Endometrium (tissue), 2 donors: ENCODE data around the gene UBL4B.

ENCODE experiments used
- FAIRE-seq: peaks from 2 replicates; lab custom pipeline; 2012; peaks lifted over from hg19 to GRCh38; lab: Jason Lieb, UNC
- donor health status: control.
- donor health status: control.

Gene UBL4B

DNA sequence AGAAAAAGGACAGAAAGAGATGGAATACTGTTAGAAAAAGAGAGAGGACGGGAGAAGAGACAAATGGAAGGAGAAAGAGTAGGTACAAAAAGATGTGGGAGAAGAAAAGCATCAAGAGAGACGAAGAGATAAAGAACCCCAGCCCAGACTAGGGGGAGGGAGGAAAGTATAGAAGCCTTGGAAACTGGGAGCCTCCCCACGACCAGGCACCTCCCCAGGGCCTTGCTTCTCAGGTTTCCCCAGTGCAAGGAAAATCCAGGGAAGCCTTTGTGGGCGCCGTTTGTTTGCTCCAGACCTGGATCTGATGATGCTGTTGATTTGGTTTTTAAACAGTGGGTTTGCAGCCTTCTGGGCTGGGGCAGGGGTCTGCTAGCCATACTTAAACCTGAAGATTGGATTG, 26.6 kb upstream of the UBL4B start:
- FAIRE-seq: no peak

DNA sequence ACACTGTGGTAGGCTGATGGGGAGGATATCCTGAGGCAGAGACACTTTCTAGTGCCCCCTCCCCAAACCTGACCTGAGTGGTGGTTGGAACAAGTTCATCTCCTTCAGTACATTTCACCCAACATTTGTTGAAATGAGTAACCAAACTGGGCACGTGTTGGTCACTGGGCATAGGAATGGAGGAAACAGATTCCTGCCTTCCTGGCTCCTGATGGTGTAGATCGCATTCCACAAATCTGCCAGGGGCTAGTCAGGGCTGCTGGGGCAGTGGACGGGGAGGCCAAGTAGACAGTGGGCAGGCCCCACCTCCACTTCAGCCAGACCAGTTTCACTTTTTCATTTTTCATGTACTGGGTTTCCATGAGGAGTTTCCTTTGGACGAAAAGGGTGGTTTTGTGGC, 25.3 kb upstream of the UBL4B start:
- no peak for FAIRE-seq

DNA sequence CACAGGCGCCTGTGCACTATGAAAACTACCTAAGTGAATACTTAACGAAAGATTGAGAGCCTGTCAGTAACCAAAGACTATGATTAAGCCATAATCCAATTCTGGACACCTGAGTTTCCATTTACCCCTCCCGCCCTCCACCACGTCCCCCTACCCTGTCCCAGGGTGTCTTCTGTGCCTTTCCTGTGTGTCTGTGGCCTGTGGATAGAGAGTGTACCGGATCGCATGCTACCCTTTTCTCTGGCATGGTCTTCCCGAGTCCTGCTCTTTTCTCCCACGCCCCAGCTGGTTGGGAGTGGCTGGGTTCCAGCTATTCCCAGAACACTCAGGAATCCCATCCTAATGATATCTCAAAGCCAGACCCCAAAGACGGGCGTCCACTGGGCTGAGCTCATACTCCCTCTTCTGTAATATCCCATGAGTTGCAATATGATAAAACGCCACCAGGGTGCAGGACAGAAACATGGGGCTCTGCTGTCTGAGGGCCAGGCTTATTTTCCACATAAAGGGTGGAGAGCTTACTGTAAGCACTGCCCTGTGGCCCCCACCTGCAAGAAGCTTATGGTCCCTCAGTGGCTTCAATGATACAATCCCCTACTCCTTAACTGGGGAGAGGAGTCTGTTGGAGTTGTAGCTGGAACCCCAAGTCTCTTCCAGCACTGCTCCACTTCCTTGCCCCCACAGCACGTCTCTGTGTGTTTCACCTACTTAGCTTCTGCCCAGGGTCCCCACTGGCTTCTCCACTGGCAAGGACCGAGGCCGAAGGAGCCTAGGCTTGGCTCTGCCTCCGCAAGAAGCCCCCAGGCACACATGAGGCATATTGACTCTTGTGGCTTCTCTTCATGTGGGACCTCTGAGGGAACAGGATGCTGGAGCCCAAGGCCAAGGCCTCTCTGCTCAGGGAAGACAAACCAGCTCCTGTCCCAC, 24.2 kb upstream of the UBL4B start:
- FAIRE-seq: no peak

- no peak for FAIRE-seq
Measured at GRCh38 chr1:110088739-110089316, 23.4 kb upstream of the UBL4B start.

- FAIRE-seq: no peak
Measured at GRCh38 chr1:110089561-110090275, 22.5 kb upstream of the UBL4B start.

DNA sequence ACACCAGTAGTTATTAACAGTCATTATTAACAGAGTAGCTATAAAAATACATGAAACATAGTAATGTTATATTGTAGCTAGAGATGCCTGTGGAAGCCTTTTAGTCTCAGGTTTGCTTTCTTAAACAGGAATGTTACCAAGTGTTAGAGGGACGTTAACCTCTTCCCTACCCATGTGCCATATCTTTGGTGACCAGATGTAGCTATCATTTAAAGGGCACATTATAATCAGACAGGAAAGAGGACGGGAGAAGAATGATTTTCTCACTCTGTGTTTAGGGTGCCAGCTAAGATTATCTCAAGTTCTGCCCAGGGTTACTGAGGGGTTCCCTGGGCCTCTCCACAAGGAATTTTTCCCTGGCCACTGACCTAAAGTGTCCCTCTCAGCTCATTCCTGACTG, 20.9 kb upstream of the UBL4B start:
- FAIRE-seq: no peak

DNA sequence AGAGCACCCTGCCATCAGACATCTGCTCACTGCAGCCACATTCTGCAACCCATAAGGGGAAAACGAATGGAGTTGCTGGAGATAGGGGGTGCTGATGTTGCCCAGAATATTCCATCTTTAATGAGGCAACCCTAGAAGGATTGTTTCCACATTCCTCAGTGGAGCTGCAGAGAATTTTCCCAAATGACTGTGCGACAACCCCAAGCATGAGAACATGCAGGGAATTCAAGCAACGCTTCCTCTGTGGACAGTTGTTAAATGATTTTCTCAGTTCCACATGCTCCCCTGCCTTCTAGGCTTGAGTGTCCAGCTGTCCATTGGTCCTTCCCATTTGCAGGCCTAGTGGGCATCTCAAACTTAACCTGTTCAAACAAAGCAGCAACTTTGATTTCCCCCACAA, 20.5 kb upstream of the UBL4B start:
- no peak for FAIRE-seq

GRCh38 chr1:110092991-110093390, 19.3 kb upstream of the UBL4B start:
- FAIRE-seq: no peak

DNA sequence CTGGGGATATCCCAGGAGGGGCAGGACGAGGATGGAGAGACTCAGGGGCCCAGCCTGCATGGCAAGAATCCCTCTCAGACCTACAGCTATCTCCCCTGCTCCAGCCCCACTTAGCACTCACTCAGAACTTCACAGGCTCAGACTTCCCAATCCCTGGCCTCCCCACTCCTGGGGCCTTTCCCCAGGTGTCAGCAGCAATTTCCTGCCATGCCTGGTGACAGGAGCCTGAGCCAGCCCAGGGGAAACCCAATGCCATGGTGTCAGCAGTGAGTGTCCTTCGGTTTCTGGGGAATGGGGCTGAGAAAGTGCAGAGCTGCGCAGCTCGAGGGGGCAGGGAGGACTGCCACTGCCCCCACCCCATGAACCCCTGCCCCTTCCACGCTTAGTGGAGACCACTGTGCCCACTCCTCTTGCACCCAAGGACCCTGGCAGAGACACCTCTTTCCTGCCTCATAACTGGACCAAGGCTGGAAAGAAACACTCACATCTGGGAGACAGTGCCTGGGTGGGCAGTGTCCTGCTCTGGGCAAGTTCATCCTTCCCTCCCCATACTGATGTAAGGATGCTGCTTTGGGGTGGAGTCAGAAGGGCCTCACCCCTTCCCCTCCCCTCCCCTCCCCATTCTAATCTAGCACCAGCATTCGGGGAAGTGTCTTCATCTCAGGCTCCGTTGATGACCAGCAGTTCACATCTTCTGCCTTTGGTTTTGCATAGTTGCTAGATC, 17.1 kb upstream of the UBL4B start:
- FAIRE-seq: no peak

DNA sequence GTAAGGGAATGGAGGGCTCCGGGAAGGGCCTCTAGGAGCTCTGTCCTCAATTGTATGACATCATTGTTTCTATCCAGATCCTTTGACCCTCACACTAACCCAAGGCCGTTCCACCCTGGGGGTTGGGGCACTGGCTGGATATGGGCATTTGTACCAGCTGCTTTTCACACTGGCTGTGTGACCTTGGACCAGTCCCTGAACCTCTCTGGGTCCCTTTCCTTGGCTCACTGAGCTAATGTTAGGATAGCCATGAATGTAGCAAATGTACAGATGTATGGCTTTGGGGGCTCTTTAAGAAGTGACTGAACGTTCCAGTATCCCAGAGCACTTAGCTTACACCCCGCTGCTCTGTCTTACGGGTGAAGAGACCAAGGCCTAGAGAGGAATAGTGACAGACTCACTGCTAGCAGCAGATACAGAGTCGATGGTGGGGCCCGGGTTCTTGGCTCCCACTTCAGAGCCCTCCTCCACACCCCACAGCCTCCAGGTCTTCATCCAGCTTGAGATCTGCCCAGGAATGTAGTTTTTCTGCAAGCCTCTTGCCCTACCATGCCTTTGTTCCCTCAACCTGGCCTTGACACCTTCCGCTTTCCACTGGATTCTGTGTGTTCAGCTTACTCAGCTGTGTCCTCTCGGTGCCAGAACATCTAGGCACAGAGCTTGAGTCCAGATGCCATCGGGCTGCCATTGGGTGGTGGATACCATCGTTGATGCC, 14.6 kb upstream of the UBL4B start:
- FAIRE-seq: no peak

DNA sequence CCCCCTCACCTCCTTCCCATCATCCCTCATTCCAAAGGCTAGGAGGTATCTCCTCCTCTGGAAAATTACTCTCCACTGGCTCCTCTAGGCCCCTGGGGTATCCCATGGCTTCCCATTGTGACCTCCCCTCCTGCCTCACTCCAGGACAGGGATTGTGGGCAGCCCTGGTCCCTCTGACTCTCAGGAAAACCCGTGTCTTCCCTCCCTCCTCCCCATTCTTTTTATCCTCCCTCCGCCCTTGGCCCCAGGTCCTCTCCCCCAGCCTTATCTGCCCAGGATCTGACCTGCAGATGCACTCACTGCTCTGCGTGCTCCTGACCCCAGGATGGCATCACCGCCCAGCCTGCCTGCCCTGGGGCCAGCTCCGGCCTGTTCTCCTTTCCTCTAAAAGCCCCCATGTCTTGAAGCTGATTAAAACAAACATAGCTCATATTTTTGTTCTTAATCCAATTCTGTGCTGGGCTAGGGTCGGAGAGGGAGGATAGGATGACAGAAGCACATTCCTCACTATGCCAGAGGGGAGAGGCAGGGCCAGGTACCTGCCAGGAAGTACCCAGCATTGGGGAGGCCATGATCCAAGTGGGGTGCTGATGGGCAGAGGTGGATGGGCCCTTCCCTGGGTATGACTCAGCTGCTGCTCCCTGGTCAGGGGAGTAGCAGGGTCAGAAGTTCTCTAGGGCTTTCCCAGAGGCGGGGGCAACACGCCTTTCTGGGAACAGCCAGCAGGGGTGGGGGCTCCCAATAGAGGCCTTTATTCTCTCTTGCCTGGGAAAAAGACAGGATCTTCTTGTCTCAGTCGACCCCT, 13.8 kb upstream of the UBL4B start:
- no peak for FAIRE-seq

GRCh38 chr1:110100335-110100734, 11.9 kb upstream of the UBL4B start:
- FAIRE-seq: no peak

DNA sequence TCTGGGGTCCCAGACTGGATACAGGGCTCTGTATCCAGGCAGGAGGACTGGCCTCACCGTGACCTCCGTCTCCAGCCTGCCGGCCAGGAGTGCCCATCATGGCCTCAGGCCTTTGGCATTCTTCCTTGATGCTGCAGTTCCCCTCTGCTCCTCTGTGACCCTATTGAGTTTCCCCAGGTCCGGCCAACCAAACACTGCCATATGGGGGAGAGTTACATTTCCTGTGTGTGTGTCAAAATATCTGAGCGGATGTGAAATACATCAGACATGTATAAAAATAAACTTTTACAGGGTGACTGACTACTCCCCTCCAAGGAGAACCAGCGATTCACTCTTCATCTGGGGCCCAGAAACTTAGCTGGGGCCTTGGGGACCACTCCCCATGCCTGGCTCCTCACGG, 10.2 kb upstream of the UBL4B start:
- FAIRE-seq: no peak

DNA sequence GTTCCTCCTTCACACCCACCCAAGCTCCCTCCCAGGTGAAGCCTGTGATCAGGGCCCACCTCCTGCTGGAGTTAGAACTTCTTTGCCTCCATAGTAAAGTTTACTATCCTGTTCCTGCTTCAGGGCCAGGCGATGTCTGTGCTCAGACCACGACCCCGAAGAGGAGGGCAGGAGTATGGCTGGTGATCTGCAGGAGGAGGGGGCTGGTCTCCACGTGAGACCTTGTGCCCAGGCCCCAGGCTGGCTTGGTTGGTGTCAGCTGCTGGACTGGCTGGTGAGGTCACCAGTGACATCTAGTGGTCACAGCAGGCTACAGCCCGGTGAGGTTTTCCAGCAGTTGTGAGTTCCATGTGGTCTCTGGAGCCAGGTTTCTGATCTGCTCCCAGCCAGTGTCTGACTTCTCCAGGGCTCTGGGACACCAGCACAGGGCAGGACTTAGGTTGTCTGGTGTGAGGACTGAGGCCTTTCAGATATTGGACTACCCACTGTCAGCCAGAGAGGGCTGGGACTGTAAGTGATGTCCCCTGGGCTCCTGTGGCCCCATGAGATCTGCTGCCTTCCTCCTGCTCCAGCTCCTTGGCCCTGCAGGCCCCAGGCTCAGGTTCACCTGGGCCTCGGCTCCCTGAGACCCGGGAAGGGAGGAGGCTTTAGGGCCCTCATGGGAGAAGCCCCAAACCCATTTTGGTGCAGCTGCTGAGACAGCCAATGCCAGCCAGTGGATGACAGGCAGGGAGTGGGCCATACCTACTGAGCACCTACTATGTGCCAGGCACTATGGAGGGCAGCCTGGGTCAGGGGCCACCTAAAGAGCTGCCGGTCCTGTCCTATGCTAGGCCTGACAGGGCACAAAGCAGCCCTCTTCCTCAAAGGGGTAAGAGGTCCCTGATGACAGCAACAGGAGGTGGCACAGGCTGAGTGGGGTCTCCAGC, 6.0 kb upstream of the UBL4B start:
- no peak for FAIRE-seq

GRCh38 chr1:110107867-110108469, 4.3 kb upstream of the UBL4B start:
- no peak for FAIRE-seq

GRCh38 chr1:110111081-110111480, 1.2 kb upstream of the UBL4B start:
- no peak for FAIRE-seq

GRCh38 chr1:110112656-110113055, 413 bp downstream of the UBL4B start:
- FAIRE-seq: no peak

DNA sequence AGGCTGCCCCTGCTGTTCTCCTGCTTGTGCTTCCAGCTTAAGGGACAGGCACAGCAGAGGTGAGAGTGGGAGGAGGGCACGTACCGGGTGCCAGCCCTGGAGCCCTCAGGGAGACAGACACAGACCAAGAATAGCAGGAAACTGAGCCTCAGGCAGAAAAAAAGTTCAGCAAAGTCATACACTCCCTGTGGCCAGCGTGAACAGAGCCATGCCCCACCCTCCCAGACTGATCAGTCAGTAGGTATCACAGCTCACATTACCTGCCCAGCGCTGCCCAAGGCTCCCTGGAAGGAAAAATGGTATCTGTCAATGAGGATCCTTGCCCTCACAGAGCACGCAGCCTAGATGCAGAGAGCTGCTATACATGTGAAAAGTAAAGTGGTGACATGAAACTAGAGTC, 1.3 kb downstream of the UBL4B start:
- no peak for FAIRE-seq

GRCh38 chr1:110114173-110114572, 1.9 kb downstream of the UBL4B start:
- FAIRE-seq: no peak
